MV-4-11 (cell line): ENCODE results near the gene IFRD2.
"Not testable (repeated sequence)": the region's sequence is repeated elsewhere in the genome, so short reads cannot be mapped to it uniquely, and the experiment has no call there.

Experiments used
- DNase-seq: peaks from one replicate; lab custom pipeline; 2025; lab: John Stamatoyannopoulos, UW

Gene IFRD2

DNA sequence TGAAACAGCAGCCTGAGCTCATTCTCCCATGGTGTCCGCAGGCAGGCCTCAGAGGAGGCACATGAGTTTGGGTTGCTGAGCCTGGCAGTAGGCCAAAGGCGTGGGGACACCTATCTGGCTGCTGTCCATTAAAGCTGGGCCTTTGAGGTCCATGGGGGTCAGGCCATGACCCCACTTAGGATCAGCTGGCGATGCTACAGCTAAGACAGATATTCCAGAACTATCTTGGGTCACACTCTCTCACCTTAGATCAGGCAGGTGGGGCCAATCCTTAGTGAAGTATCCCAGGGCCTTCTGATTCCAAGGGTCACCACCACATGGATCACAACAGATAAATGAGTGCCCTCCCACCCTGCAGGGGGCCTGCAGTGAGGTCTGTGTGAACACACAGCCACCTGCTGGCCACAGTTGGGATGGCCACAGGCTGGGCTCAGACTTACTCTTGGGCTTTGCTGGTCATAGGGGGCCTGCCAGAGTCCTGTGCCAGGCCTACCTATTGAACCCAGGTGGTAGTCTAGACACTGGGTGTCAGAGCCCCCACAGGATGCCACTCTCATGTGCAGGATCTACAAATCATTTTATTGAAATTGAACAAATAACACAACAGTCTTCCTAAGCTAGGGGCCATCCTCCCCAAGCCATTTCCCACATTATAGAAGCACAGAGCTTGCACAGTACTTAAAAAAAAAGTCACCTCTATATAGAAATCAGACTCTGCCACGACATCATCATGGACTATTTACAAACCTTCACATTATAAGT lies 32.3 kb upstream of the IFRD2 start:
- DNase-seq: peak; percentile 46

DNA sequence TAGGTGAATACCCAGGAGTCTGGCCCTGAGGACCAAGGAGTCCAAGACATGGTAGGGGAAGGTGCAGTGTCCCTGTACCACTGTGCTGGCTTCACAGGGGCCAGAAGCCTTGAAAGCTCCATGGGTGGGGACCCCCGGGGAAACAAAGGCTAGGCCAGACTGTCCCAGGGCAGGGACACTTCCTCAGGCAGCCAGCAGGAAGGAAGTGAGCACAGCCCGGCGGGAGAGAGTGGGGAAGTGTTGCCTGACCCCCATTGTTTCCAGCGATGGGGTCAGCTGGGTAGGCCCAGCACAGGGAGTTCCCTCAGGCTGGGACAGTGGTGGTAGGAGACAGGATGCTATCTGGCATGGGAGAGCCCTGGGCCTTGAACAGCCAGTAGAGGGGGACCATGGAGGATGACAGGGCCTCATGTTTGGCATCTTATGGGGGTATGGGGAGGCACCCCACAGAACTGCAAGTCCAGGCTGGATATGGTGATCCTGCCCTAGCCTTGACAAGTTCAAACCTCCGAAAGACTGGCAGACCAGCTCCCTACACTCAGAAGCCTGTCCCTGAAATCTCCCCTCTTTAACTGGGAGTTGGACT lies 31.5 kb upstream of the IFRD2 start:
- no peak for DNase-seq

DNA sequence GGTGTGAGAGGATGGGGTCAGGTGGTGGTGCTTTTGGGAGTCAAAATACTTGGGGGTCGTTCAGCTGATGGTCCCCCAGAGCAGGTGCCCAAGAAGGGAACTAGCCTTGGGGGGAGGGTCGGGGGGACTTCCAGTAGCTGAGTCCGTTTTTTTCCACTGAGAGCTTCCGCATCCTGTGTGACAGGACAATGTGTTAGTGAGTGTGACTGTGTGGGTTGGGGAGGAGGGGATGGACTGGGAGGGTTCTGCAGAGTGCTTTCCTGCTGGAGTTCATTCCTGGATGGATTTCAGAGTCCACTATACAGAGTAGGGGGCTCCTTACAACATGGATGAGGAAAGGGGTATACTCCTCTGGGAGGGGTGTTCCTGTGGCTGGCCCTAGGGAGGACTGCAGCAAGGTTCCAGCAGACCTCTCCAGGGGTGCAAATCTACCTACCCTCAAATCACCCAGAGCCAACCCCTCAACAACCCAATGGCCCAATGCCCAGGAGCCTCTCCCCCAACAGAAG lies 30.9 kb upstream of the IFRD2 start:
- DNase-seq: no peak

DNA sequence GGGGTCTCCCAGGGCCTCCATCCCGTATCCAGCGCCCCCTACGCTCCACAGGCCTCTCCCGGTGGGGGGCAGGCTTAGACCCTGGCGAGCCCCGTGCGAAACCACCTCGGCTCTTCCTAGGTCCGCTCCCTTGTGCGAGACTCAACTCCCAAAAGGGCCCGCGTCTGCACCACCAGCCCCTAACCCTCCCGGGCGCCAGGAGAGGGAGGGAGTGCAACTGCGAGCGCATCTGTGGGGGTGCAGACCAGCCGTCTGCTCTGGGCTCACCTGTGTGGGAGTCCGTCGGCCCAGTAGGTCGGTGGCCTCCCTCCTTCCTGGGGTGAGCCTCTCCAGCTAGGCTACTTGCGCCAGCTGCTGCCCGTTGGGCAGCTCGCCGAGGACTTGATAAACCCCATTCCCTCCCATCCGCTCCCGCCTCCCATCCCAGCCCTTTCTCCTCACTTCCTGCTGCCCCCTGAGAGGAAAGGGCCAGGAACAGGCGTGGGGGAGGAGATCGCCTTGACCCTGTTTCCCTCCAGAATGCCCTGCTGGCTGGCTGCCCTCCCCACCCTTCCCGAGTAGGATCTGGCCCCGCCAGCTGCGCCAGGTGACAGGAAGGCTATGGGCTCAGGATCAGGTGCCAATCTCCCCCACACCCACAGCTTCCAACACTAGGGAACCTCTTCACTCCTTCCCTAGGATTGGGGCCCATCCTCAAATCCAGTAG lies 30.3 kb upstream of the IFRD2 start, which contains the start of gene HYAL2:
TSS of gene HYAL2 (minus strand) at position 360 of the 706 bp plus-strand sequence. CDS start 2,256 bp downstream, outside the sequence.
- DNase-seq: no peak

- DNase-seq: no peak
Measured at GRCh38 chr3:50322115-50322385, 29.8 kb upstream of the IFRD2 start.

DNA sequence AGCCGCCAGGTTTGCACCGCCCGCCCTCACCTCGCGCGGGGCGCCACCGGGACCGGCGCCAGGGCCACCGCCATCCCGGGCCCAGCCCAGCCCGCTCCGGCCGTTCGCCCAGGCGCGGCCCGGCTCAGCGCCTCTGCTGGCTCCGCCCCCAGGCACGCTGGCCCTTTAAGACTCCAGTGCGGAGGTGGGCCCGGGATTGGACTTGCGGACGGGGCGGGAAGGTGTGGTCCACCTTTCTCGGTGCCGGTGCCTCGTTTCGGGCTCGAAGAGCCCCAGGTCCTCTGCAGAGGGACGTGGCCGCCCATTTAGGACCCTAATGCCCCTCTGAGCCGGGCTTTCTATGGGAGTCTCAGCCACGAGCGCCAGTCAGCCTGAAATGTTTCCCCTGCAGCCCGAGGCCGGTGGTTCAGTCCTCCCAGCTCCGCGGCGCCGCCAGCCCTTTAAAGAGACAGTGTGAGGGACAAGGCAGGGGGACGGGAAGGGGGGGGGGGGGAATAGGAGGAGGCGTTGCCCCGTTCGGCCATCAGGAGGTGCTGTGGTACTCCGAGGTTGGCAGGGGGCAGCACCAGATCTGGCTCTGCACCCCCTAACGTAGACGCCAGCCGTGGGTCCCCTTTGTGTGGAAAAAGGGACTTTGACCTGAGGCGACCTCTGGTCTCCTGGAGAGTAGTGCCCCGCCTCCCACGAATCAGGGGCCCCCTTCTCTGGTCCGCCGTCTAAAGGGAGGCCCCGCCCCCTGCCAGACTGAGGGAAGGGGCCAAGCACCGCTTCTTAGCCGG lies 29.3 kb upstream of the IFRD2 start:
- peak; percentile 78 for DNase-seq

DNA sequence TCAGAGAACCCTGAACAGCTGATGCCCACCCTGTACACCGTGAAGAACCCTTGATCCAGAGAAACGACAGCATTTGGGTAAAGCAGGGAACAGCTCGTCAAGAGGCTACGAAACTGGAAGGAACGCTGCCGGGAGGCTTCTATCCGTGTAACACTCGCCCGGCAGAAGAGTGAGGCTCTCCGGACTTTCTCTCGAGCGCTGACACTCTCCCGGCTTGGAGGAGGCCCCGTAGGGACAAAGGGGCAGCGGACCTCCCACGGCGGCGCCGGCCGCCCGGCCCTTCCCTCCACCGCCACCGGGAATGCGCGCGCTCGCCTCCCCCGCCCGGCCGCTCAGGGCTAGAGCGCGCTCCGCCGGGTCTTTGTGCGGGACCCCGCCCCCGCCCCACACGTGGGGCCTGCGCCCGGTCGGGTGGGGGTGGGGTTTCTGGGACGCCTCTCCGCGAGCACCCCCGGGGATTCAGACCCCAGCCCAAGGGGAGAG lies 28.7 kb upstream of the IFRD2 start:
- peak; percentile 29 for DNase-seq

DNA sequence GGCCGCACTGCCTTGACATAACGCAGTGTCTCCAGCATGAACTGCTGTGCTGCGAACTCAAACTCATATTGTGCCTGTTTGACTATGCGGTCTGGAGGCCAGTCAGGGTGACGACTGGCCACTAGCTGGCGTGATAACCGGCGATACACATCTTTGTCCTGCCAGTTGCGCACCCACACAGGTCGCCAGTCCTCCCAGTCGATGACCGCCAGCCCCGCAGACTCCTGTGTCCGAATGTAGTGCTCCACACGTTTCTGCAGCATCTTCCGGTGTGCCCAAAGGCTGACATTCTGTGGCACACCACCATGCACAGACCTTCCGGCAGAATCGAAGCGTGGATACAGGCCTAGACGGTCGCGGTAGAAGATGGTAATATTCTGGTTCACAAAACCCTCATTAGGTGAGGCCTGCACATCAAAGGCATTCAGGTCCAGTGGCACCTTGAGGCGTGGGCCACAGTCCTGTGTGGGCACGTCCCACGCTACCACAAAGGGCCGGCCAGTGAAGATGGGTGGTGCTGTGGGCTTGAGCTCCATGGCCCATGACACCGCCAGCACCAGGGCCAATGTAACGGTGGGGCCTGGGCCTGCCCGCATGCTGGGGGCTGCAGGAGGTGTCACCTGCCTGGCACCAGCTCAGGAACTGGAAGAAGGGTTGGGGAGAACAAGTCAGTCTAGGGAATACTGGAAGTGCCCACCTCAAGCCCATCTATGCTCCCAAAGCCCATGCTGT lies 27.8 kb upstream of the IFRD2 start:
- no peak for DNase-seq

DNA sequence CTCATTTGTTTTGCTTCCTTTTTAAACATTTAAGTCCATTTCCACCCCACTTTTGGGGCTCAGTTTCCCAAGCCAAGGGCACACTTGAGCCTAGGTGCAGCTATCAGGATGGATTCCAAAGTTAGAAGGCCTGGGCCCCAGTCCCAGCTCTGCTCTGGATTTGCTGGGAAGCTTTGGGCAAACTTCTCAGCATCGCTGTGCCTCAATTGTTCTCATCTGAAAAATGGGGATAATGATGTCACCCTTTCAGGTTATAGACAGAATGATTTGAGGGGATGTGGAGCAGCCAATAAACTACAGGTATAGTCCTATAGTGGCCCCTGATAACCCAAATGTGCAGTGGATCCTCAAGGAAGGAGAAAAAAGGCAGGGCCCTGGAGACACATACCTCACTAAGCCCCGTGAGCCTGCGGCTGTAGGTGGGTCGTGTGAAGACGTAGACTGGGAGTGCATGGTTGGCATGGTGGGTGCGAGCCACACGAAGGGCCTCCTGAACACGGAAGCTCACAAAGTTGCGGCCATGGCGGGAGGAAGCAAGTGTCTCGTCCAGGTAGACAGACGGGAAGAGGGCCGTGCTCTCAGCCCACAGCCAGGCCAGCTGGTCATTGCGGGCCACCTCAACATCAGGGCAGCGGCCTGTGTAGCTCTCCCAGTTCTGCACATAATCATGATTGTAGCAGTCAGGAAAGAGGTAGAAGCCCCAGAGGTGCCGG lies 27.1 kb upstream of the IFRD2 start:
- no peak for DNase-seq

DNA sequence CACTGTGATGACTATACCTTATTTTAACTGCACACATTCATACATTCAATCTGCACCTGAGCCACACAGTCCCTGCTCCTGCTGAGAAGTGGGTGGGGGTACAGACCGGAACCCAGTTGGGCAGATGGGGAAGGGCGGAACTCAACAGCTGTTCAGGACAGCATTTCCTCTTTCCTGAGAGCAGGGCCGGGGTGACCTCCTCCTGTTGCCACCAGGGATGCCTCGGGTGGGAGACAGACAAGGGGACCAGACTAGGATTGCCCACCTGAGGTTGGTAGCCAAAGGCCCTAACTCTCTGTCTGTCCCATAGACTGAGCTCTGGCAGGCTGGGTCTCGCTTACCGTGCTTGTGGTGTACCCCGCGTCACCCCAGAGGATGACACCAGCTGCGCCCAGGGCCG lies 26.4 kb upstream of the IFRD2 start:
- no peak for DNase-seq

GRCh38 chr3:50318163-50318562 lies 25.9 kb upstream of the IFRD2 start:
- DNase-seq: no peak

- no peak for DNase-seq
Measured at GRCh38 chr3:50317300-50317699, 25.1 kb upstream of the IFRD2 start.

- DNase-seq: no peak
Measured at GRCh38 chr3:50316657-50317242, 24.5 kb upstream of the IFRD2 start.

- no peak for DNase-seq
Measured at GRCh38 chr3:50314816-50315215, 22.6 kb upstream of the IFRD2 start.

- DNase-seq: no peak
Measured at GRCh38 chr3:50314342-50314741, 22.1 kb upstream of the IFRD2 start.

DNA sequence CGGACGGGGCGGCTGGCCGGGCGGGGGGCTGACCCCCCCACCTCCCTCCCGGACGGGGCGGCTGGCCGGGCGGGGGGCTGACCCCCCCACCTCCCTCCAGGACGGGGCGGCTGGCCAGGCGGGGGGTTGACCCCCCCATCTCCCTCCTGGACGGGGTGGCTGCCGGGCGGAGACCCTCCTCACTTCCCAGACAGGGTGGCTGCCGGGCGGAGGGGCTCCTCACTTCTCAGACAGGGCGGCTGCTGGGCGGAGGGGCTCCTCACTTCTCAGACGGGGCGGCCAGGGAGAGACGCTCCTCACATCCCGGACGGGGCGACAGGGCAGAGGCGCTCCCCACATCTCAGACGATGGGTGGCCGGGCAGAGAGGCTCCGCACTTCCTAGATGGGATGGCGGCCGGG lies 19.8 kb upstream of the IFRD2 start:
- not testable (repeated sequence) for DNase-seq

DNA sequence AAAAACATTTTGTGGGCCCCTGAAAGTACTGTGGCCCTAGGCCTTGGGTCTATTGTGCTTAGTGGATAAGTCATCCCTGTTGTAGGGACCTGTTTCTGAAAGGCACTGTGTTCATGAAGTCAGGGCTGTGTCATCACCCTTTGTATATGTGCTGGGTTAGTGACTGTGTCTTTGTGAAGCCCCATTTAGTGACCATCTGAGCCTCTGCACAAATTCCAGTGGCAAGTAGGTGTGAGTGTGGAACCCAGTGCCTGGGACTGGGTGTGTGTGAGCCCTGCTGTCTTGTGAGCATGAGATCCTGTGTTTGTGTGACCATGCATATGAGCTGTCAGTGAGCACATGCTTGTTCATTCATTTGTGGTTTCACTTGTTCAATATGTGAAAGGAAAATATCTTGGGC lies 12.4 kb upstream of the IFRD2 start:
- DNase-seq: no peak

DNA sequence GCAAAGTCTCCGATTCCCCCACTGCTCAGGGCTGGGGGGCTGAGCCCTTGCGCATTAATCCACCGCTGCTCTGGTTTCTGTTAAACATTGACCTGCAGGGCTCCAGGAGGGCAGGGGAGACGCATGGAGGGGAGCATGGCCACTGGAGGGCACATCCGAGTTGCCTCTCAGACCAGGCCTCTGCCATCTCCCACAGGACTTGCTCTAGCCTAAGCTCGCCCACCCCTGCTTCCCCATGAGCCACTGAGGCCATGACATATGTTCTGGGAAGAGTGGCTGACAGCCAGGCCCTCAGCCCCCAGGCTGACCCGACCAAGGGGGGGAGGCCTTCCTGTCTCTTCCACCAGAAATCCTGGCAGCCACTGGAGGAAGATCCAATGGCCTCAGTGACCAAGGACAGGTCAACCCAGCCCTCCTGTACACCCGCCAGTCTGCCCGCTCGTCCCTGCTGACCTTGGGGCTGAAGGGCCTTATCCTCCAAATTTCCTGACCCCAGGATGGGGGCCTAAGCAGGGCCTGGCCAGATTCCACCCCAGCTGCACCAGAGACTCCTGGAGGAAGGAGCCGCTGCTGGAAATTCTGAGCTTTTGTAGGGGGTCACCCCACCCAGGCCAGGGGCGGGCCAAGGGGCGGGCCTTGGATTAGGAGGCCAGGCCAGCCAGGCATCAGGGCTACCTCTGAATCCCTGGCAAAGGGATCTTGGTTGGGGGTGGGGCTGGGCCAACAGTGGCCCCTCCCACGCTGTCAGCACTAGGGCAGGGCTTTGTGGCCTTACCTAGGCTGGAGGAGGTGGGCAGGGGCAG lies 11.0 kb upstream of the IFRD2 start, which contains the start of gene HYAL1:
TSS of gene HYAL1 (minus strand) at position 562 of the 803 bp plus-strand sequence. CDS start 618 bp downstream, outside the sequence.
- DNase-seq: no peak
